ENCODE data around the gene ATXN10.

DNA sequence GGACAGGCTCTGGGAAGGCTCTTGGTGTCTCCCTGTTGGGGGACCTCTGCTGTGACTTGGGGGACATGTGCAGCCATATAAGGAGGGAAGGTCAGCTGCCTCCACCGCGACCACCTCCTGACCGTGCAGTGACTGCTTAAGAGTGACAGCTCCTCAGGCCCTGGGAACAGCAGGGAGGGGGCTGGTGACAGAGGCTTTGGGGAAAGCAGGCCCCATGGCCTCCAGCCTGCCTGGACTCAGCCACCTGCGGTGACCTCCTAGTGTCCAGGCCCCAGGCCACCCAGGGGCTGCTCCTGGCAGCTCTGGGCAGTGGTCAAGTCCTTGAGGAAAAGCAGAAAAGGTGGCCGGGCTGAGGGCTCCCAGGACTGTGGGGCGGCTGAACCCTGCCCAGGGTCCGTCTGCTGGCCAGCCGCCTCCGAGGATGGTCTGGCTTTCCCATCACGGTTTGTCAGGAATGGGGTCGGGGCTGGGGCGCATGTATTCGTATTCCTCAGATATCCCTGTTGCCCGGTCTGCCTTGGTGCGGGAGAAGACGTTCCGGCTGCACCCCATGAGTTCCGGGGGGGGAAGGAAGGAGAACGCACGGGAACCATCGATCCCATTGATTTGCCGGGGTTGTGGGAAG, 208.6 kb downstream of the ATXN10 start:
- TF ChIP-seq, protein P1, sequence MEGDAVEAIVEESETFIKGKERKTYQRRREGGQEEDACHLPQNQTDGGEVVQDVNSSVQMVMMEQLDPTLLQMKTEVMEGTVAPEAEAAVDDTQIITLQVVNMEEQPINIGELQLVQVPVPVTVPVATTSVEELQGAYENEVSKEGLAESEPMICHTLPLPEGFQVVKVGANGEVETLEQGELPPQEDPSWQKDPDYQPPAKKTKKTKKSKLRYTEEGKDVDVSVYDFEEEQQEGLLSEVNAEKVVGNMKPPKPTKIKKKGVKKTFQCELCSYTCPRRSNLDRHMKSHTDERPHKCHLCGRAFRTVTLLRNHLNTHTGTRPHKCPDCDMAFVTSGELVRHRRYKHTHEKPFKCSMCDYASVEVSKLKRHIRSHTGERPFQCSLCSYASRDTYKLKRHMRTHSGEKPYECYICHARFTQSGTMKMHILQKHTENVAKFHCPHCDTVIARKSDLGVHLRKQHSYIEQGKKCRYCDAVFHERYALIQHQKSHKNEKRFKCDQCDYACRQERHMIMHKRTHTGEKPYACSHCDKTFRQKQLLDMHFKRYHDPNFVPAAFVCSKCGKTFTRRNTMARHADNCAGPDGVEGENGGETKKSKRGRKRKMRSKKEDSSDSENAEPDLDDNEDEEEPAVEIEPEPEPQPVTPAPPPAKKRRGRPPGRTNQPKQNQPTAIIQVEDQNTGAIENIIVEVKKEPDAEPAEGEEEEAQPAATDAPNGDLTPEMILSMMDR (IDR thresholded peaks at IDR 0.05; ENCODE audit: insufficient read depth, low read length, poor library complexity, severe bottlenecking) = no peak
- TF ChIP-seq EZH2phosphoT487 (conservative IDR thresholded peaks at IDR 0.05; ENCODE audit: low read length) = no peak
